ENCODE results near the gene BRF1. TPM values are rescaled to one million over a fixed set of nuclear protein-coding genes. Genes with fewer than 3 reads are reported as not detected.

The BRF1 gene, protein sequence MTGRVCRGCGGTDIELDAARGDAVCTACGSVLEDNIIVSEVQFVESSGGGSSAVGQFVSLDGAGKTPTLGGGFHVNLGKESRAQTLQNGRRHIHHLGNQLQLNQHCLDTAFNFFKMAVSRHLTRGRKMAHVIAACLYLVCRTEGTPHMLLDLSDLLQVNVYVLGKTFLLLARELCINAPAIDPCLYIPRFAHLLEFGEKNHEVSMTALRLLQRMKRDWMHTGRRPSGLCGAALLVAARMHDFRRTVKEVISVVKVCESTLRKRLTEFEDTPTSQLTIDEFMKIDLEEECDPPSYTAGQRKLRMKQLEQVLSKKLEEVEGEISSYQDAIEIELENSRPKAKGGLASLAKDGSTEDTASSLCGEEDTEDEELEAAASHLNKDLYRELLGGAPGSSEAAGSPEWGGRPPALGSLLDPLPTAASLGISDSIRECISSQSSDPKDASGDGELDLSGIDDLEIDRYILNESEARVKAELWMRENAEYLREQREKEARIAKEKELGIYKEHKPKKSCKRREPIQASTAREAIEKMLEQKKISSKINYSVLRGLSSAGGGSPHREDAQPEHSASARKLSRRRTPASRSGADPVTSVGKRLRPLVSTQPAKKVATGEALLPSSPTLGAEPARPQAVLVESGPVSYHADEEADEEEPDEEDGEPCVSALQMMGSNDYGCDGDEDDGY
- total RNA-seq, result 29.8 and 40.1 TPM in 2 replicates

DNA sequence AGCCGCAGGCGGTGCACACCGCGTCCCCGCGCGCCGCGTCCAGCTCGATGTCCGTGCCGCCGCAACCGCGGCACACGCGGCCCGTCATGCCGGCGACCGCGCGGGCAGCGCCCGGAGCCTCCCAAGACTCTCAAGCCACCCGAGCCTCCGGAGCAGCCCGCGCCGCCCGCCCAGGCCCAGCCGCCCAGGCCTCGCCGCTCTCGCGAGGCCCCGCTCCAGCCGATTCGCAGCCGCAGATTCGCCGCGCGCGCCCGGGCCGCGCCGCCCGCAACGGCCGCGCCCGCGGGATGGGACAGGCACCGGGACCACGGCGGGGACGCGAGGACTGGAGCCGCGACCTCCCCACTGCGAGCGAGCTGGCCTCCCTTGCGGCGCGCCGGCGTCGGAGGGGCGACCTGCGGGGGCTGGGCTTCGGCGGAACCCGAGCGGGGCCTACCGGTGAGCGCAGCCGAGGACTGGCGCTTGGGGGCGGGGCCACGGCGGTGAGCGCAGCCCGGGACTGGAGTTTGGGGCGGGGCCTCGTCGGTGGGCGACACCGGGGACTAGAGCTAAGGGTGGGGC is at the start of gene BRF1:
BRF1 (minus strand) TSS at position 460 of the 561 bp plus-strand sequence; CDS start at position 88, 372 bp downstream.

DNA sequence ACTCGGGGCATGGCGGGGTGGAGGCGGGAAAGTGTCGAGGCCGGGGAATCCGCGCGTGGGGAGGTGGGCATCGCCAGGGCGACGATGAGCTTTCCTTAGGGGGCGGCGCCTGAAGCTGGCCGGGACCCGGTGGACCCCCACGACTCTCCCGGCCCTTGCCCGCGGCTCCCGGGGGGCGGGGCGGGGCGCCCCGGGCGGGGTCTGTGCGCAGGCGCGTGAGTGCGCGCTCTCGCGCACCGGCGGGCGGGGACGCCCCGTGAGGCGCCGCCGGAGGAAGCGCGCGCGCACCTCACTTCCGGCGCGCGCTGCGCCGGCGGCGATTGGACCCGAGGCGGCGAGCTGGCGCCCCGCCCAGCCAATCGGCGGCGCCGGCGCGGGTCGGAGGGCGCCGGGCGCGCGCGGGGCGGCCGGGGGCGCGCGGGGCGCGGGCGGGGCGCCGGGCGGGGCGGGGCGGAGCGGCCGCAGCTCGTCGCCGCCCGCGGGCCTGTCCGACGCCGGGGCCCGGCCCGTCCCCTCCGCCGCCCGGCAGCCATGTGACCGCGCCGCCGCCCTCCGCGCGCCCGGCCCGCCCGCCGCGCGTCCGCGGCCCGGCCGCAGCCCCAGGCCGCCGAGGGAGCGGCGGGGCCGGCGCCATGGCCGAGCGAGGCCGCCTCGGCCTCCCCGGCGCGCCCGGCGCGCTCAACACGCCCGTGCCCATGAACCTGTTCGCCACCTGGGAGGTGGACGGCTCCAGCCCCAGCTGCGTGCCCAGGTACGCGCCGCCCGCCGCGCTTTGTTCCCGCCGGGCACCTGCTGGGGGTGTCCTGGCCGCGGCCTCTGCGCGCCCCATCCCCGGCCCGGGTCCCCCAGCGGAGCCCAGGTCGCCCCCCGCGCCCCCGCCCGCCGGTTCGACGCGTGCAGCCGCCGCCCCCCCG is 13.7 kb upstream of the BRF1 start, which contains the start of gene PACS2:
PACS2 (plus strand) TSS at position 462 of the 914 bp plus-strand sequence; CDS start at position 633, 171 bp downstream.

DNA sequence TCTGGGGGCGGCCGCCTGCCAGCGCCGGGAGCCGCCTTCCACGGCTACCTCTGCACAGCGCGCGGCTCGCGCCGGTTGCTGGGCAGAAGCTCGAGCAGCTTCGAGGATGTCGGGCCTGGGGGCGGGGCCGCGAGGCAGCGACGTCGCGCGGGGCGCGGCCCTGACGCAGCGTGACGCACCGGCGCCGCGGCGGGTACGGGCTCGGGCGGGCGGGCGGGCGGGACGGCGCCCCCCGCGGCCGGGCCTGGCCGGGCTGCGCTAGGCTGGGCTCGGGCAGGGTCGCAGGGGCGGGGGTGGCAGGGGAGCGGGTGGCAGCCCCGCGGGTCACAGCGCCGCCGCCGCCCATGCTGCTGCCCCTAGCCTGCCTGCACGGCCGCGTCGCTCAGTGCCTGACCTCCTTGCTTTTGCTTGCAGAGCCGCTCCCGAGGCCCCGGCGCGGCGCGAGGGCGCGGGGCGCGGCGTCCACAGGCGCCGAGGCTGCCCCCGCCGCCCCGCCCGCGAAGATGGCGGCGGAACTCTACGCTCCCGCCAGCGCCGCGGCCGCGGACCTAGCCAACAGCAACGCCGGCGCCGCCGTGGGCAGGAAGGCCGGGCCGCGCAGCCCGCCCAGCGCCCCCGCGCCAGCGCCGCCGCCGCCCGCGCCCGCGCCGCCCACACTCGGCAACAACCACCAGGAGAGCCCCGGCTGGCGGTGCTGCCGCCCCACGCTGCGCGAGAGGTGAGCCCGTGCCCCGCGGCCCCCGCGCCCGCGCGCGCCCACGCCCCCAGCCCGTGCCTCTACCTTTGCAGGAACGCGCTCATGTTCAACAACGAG is 52.2 kb downstream of the BRF1 start, which contains the start of gene BTBD6:
BTBD6 (plus strand) TSS at position 166 of the 814 bp plus-strand sequence; CDS start at position 345, 179 bp downstream.

DNA sequence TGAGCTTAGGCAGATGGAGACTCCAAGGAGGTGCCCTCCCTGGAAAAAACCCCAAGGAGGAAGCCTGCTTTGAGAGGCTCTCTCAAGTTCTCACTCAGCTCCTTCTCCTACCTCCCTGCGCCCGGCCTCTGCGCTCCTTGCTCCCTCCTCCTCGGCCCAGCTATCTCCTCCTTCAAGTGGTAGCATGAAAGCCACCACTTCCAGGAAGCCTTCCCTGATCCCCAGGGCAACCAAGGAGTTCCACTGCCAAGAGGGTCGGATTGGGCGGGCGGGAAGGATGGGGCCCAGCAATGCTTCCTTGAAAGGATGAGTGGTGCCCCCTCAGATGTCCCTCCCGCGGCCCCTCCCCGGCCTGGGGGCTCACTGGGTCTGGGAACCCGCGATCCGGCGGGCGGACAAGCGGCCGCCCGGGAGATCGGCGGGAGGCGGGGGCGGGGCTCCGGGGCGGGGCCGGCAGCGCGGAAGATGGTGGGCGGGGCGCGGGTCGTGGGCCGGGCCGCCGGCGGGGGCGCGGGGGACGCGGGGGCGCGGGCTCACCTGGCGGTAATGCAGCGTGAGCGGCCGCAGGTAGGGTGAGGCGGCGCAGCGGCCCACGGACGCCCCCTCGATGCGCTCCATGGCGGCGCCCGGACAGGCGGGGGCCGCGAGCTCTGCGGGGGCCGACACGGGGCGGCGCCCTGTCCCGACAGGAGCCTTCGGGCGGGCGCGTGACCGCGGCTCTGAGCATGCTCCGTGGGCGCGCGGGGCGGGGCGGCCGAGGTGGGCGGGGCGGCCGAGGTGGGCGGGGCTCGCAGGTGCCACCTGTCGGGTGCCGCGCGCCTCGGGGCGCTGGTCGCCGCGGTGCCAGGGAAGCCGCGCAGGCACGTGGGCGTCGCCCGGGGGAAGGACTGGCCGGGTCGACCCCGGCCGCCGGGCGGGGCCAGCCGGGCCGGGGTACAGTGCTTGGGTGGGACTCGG is 119.9 kb downstream of the BRF1 start, which contains the start of gene NUDT14:
NUDT14 (minus strand) TSS at position 721 of the 957 bp plus-strand sequence; CDS start at position 618, 103 bp downstream.

DNA sequence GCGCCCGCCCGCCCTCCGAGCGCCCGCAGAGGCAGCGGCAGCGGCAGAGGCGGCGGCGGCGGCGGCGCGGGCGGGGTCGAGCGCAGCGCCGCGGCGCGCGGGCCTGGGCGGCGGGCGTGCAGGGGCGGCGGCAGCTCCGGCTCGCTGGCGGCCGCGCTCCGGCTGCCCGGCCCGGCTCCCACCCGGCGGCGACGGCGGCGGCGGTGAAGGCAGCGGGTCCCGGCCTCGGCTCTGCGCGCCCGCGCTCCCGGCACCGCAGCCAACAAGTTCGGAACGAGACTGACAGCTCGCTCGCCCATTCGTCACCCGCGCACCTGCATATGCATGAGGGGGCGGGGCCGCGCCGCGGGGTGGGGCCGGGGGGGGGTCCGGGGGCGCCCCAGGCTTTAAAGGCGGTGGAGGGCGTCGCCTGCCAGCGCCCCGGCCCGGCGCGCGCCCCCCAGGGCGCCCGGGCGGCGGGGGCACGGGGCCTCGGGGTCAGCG is 132.3 kb downstream of the BRF1 start, which contains the start of gene JAG2:
JAG2 (minus strand) TSS at position 281 of the 483 bp plus-strand sequence. CDS start 356 bp downstream, outside the sequence.

Other genes with a start within 250 kb of the BRF1 start
- under 0.01 TPM in 1 of 2 replicates, not detected in the other for gene GPR132, start 235.6 kb downstream of the BRF1 start, total RNA-seq
- gene JAG2, start 132.2 kb downstream of the BRF1 start, total RNA-seq, result 0.37 and 0.59 TPM in 2 replicates
- 6.1 and 9.6 TPM in 2 replicates for gene NUDT14, start 119.7 kb downstream of the BRF1 start, total RNA-seq
- gene BTBD6, start 52.5 kb downstream of the BRF1 start, total RNA-seq, result 36.8 and 39.3 TPM in 2 replicates
- gene PACS2, start 13.7 kb upstream of the BRF1 start, total RNA-seq, result 49.9 and 51.1 TPM in 2 replicates
- 0.20 and 0.73 TPM in 2 replicates for gene TEX22, start 97.5 kb upstream of the BRF1 start, total RNA-seq
- gene MTA1, start 118.8 kb upstream of the BRF1 start, total RNA-seq, result 58.8 and 77.2 TPM in 2 replicates
- gene CRIP2, start 173.8 kb upstream of the BRF1 start, total RNA-seq, result 22.8 and 24.6 TPM in 2 replicates
- gene CRIP1, start 185.9 kb upstream of the BRF1 start, total RNA-seq, result 2.9 and 4.4 TPM in 2 replicates
- gene TEDC1, start 190.2 kb upstream of the BRF1 start, total RNA-seq, result 8.5 and 15.6 TPM in 2 replicates
- gene TMEM121, start 225.6 kb upstream of the BRF1 start, total RNA-seq, result 2.9 and 3.3 TPM in 2 replicates